H1 (cell line): ENCODE results near the gene LRRC74B. TPM values are rescaled to one million over a fixed set of nuclear protein-coding genes. Genes with fewer than 3 reads are reported as not detected.

ENCODE experiments used
- CTCF ChIA-PET: fragments of 300-600 bp; sonication (Branson Sonifier 250); formaldehyde crosslinking; loops from one replicate; lab custom pipeline; 2021; ENCODE audit not compliant: partially characterized antibody; lab: Charles Lee
- POLR2A ChIA-PET: fragments of 300-600 bp; sonication (Branson Sonifier 250); formaldehyde crosslinking; loops from one replicate; lab custom pipeline; 2021; ENCODE audit warnings: inconsistent platforms; ENCODE audit not compliant: partially characterized antibody; lab: Charles Lee
- DNase-seq, 2 experiments: peaks; one replicate each; pipeline versions ENCODE4 v3.0.0 to v3.0.0-alpha.2; 2010 to 2022; ENCODE audit warnings: low spot score in 2 of 2, low read depth in 1 of 2, mixed read lengths in 1 of 2
- FAIRE-seq: peaks from 2 replicates; lab custom pipeline; 2011; peaks lifted over from hg19 to GRCh38; lab: Jason Lieb, UNC
- H2AFZ ChIP-seq: 2 replicates; pipeline ENCODE4 v1.8.1; 2012; ENCODE audit warnings: low read length, inconsistent platforms
- H2AK5ac ChIP-seq: 2 replicates; pipeline ENCODE4 v1.6.1; 2013; ENCODE audit warnings: low read depth, low read length
- H2BK120ac ChIP-seq: replicated peaks from 2 replicates; pipeline ENCODE3; 2013; ENCODE audit warnings: low read depth, low read length, inconsistent platforms
- H2BK12ac ChIP-seq: 2 replicates; pipeline ENCODE4 v1.6.1; 2013; ENCODE audit warnings: low read depth, low read length
- H2BK15ac ChIP-seq: 2 replicates; pipeline ENCODE4 v1.6.1; 2013; ENCODE audit warnings: low read length
- H2BK20ac ChIP-seq: 2 replicates; pipeline ENCODE4 v1.6.1; 2013; ENCODE audit warnings: low read length
- H2BK5ac ChIP-seq: 2 replicates; pipeline ENCODE4 v1.6.1; 2013; ENCODE audit warnings: low read depth, low read length
- H3K14ac ChIP-seq: 2 replicates; pipeline ENCODE4 v1.6.1; 2013; ENCODE audit warnings: inconsistent platforms; ENCODE audit not compliant: insufficient read length
- H3K18ac ChIP-seq: 2 replicates; pipeline ENCODE4 v1.6.1; 2013; ENCODE audit warnings: low read length; ENCODE audit errors: extremely low read depth
- H3K23ac ChIP-seq: 2 replicates; pipeline ENCODE4 v1.6.1; 2013; ENCODE audit warnings: inconsistent platforms; ENCODE audit not compliant: insufficient read length
- H3K23me2 ChIP-seq: 2 replicates; pipeline ENCODE4 v1.6.1; 2013; ENCODE audit warnings: low read depth, low read length
- H3K27ac ChIP-seq: 2 replicates; pipeline ENCODE4 v1.6.1; 2011; ENCODE audit warnings: low read depth, low read length, inconsistent platforms
- H3K27me3 ChIP-seq, 4 experiments: replicated peaks in 1 of 4; 1 replicate in 1 of 4; 2 replicates in 3 of 4; pipeline versions ENCODE4 v1.6.1 to v1.8.1; 2011 to 2013; ENCODE audit warnings: low read length in 3 of 4, mild to moderate bottlenecking in 3 of 4, inconsistent platforms in 2 of 4, mixed read lengths in 2 of 4, moderate library complexity in 1 of 4; ENCODE audit not compliant: control insufficient read depth in 3 of 4, insufficient read depth in 3 of 4; ENCODE audit errors: extremely low read depth in 1 of 4
- H3K36me3 ChIP-seq, 4 experiments: 2 replicates each; pipeline versions ENCODE4 v1.6.1 to v1.8.1; 2011 to 2013; ENCODE audit warnings: mild to moderate bottlenecking in 4 of 4, low read length in 3 of 4, moderate library complexity in 2 of 4, control low read depth in 1 of 4, inconsistent platforms in 1 of 4; ENCODE audit not compliant: insufficient read depth in 4 of 4, control insufficient read depth in 2 of 4
- H3K4ac ChIP-seq: replicated peaks from 2 replicates; pipeline ENCODE3; 2013; ENCODE audit warnings: low read length, low read depth, mixed read lengths, inconsistent platforms; ENCODE audit not compliant: insufficient read length
- H3K4me1 ChIP-seq, 4 experiments: replicated peaks in 1 of 4; 1 replicate in 1 of 4; 2 replicates in 3 of 4; pipeline versions ENCODE4 v1.6.1 to v1.8.1; 2011 to 2013; ENCODE audit warnings: low read length in 3 of 4, inconsistent platforms in 2 of 4, mixed read lengths in 1 of 4; ENCODE audit not compliant: insufficient read depth in 4 of 4, control insufficient read depth in 3 of 4
- H3K4me2 ChIP-seq, 2 experiments: 2 replicates each; pipeline versions ENCODE4 v1.6.1 to v1.8.1; 2011 to 2013; ENCODE audit warnings: low read depth in 2 of 2, low read length in 2 of 2, control low read depth in 1 of 2, inconsistent platforms in 1 of 2, mild to moderate bottlenecking in 1 of 2; ENCODE audit not compliant: insufficient read depth in 1 of 2
- H3K4me3 ChIP-seq, 4 experiments: fragments of 200-600, 300-600 bp in 1 of 4; sonication (generic), shearing (Covaris generic), sonication (Bioruptor Twin) in 1 of 4; 2 replicates each; pipeline versions ENCODE4 v1.5.1 to v1.8.1; 2011 to 2016; ENCODE audit warnings: low read length in 4 of 4, low read depth in 3 of 4, control low read depth in 2 of 4, inconsistent platforms in 2 of 4, mild to moderate bottlenecking in 2 of 4, mixed read lengths in 1 of 4, moderate library complexity in 1 of 4; ENCODE audit not compliant: insufficient read depth in 2 of 4; ENCODE audit errors: extremely low read depth in 1 of 4
- H3K56ac ChIP-seq: replicated peaks from 2 replicates; pipeline ENCODE3; 2013; ENCODE audit warnings: low read depth, mild to moderate bottlenecking, mixed read lengths, low read length, inconsistent platforms; ENCODE audit not compliant: insufficient read length
- H3K79me1 ChIP-seq: 2 replicates; pipeline ENCODE4 v1.6.1; 2013; ENCODE audit warnings: low read depth, low read length, control low read depth
- H3K79me2 ChIP-seq, 2 experiments: 2 replicates each; pipeline versions ENCODE4 v1.6.1 to v1.8.1; 2012 to 2013; ENCODE audit warnings: low read length in 2 of 2, mild to moderate bottlenecking in 2 of 2, inconsistent platforms in 1 of 2; ENCODE audit not compliant: insufficient read depth in 2 of 2, control insufficient read depth in 1 of 2
- H3K9ac ChIP-seq, 4 experiments: replicated peaks in 1 of 4; 1 replicate in 1 of 4; 2 replicates in 3 of 4; pipeline versions ENCODE4 v1.6.1 to v1.8.1; 2011 to 2013; ENCODE audit warnings: low read depth in 3 of 4, low read length in 3 of 4, control low read depth in 2 of 4, mild to moderate bottlenecking in 2 of 4, moderate library complexity in 2 of 4, inconsistent platforms in 1 of 4; ENCODE audit errors: extremely low read depth in 1 of 4
- H3K9me3 ChIP-seq, 2 experiments: 2 replicates each; pipeline versions ENCODE4 v1.6.1 to v1.8.1; 2012 to 2013; ENCODE audit warnings: mild to moderate bottlenecking in 2 of 2, moderate library complexity in 2 of 2, control low read depth in 1 of 2, inconsistent platforms in 1 of 2, low read depth in 1 of 2, low read length in 1 of 2, mixed read lengths in 1 of 2; ENCODE audit not compliant: insufficient read depth in 2 of 2
- H4K20me1 ChIP-seq, 2 experiments: replicated peaks in 1 of 2; 2 replicates each; pipeline versions ENCODE3 to v1.8.1; 2011 to 2013; ENCODE audit warnings: inconsistent platforms in 2 of 2, low read length in 2 of 2, mild to moderate bottlenecking in 1 of 2; ENCODE audit not compliant: insufficient read depth in 2 of 2, control insufficient read depth in 1 of 2
- H4K5ac ChIP-seq: 2 replicates; pipeline ENCODE4 v1.6.1; 2013; ENCODE audit warnings: low read length, low read depth, mixed read lengths, inconsistent platforms; ENCODE audit not compliant: insufficient read length
- H4K8ac ChIP-seq: 2 replicates; pipeline ENCODE4 v1.8.0; 2013; ENCODE audit warnings: mild to moderate bottlenecking, moderate library complexity, low read length, inconsistent platforms; ENCODE audit not compliant: insufficient read depth; ENCODE audit errors: extremely low read depth
- H4K91ac ChIP-seq: replicated peaks from 2 replicates; pipeline ENCODE3; 2013; ENCODE audit warnings: low read length, mixed read lengths, inconsistent platforms; ENCODE audit not compliant: insufficient read length
- BCL11A ChIP-seq, 2 experiments: IDR thresholded peaks; one replicate each; pipeline ENCODE4 v1.6.1; 2011; ENCODE audit warnings: low read depth in 2 of 2, low read length in 2 of 2, mild to moderate bottlenecking in 2 of 2
- CHD1 ChIP-seq: IDR thresholded peaks from 2 replicates; pipeline ENCODE4 v1.6.1; 2012; ENCODE audit warnings: low read depth, low read length, improper control_type of control experiment
- GABPA ChIP-seq: IDR thresholded peaks from 2 replicates; pipeline ENCODE4 v1.6.1; 2011; ENCODE audit warnings: mild to moderate bottlenecking, low read length, moderate library complexity, borderline replicate concordance; ENCODE audit not compliant: insufficient read depth
- HDAC2 ChIP-seq, 2 experiments: fragments of 300-600 bp in 1 of 2; sonication (generic) in 1 of 2; IDR thresholded peaks; 2 replicates each; pipeline ENCODE4 v1.6.1; 2011 to 2012; ENCODE audit warnings: low read depth in 2 of 2, low read length in 2 of 2, mild to moderate bottlenecking in 2 of 2, moderate library complexity in 2 of 2, borderline replicate concordance in 1 of 2, inconsistent platforms in 1 of 2
- MAFK ChIP-seq: IDR thresholded peaks from 2 replicates; pipeline ENCODE4 v1.6.1; 2012; ENCODE audit warnings: low read depth, mild to moderate bottlenecking, improper control_type of control experiment, low read length
- SRF ChIP-seq: IDR thresholded peaks from 2 replicates; pipeline ENCODE4 v1.6.1; 2011; ENCODE audit warnings: mild to moderate bottlenecking, low read depth, low read length, moderate library complexity
- WGBS, 2 experiments: shearing (Covaris generic) in 1 of 2; methylation state at CpG; one replicate each; pipeline versions ENCODE4 v1.1.6 to v1.1.7; 2013 to 2015; ENCODE audit warnings: low lambda C conversion rate in 2 of 2, mixed read lengths in 2 of 2, inconsistent platforms in 1 of 2, low coverage in 1 of 2, missing lambda C conversion rate in 1 of 2; ENCODE audit not compliant: insufficient replicate concordance in 2 of 2, insufficient coverage in 1 of 2, insufficient read length in 1 of 2; ENCODE audit errors: extremely low coverage in 1 of 2, missing lambda C conversion rate in 1 of 2; 5-methylcytosine and 5-hydroxymethylcytosine counted together
- polyA plus RNA-seq, 7 experiments: library from polyadenylated mRNA; depleted of rRNA in 3 of 7; stranded (reverse) in 5 of 7; unstranded in 2 of 7; fragments of >200 nt in 5 of 7; fragments of 200-250 nt in 2 of 7; gene quantifications; 1 replicate in 5 of 7; 2 replicates in 1 of 7; 4 replicates in 1 of 7; pipeline versions ENCODE4 v1.2.1 to v1.2.3, GENCODE V29; 2011 to 2013; ENCODE audit warnings: missing spikeins in 2 of 7, mixed read lengths in 2 of 7
- total RNA-seq: library from RNA; stranded (reverse); fragmentation: NEBNext Ultra II Directional; extraction: Animal tissue kit (Norgen Biotek cat#: 25700); gene quantifications from 2 replicates; pipeline ENCODE4 v1.2.1, GENCODE V29; 2021

The LRRC74B gene
- total and polyA plus RNA-seq, 2 of the 8 experiments (the other 6 are each of a cell fraction or from before 2014, with no cell fraction given), result not detected

DNA sequence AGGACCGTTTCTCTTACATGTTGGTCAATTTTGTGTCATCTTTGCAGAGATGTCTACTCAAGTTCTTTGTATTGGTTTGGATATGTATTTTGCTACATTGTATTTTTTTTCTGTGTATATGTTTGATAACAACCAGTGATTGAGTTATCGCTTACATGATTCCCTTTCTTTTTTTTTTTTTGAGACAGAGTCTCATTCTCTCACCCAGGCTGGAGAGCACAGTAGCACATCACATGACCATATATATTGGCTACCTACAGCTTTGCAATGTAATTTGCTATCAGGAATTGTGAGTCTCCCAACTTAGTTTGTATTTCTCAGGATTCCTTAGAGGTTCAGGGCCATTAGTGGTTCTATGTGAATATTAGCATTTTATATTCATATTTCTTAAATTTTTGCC lies 59.5 kb downstream of the LRRC74B start:
- Histone ChIP-seq H3K79me2 (no peaks in the 10 kb centered on the region), H3K27ac (no peak overlapping the region), H3K14ac (no peak overlapping the region), H3K4ac (no peak overlapping the region), H3K79me1 (no peaks in the 10 kb centered on the region), H3K18ac (no peak overlapping the region), H3K4me3 (no peak overlapping the region), H3K56ac (no peak overlapping the region), H3K4me1 (peaks cover 0 to 6% (median 2%) of the 10 kb centered on the region in 4 experiments; a peak in 2 of 7 replicates), H2BK120ac (no peak overlapping the region), H3K23me2 (no peaks in the 10 kb centered on the region), H2BK12ac (no peak overlapping the region), H3K23ac (no peak overlapping the region), H3K27me3 (peaks cover 0 to 6% (median 0%) of the 10 kb centered on the region in 4 experiments; a peak in 1 of 7 replicates)
- no peak for FAIRE-seq
- CTCF ChIA-PET, result interaction anchor here (0.7 kb wide), 1 partner anchor 84 kb away, joined by 3 read pairs; no protein-coding TSS in a partner anchor
- TF ChIP-seq SRF, result no peak
- no peak for TF ChIP-seq GABPA
- TF ChIP-seq BCL11A (IDR thresholded peaks at IDR 0.05; ENCODE audit: low read depth in 2 of 2, low read length in 2 of 2), result no peak
- no peak for TF ChIP-seq HDAC2 (IDR thresholded peaks at IDR 0.05; ENCODE audit: borderline replicate concordance in 1 of 2, low read depth in 2 of 2, low read length in 2 of 2)
- TF ChIP-seq MAFK, result no peak
- TF ChIP-seq CHD1, result no peak
- TF ChIP-seq, all 59 proteins: peak for 0
- WGBS, 2 experiments, result 80% methylated on average over 2 of the region's 2 CpGs; no CpG with 5 or more reads in 1 of the 2 experiments
- Histone ChIP-seq H2BK5ac (no peak overlapping the region), H2BK20ac (no peak overlapping the region), H3K9ac (no peak overlapping the region), H2AFZ (no peak overlapping the region), H3K4me2 (no peak overlapping the region), H3K36me3 (no peaks in the 10 kb centered on the region), H3K9me3 (no peaks in the 10 kb centered on the region), H2BK15ac (no peak overlapping the region), H4K20me1 (no peaks in the 10 kb centered on the region), H4K91ac (no peak overlapping the region), H2AK5ac (no peak overlapping the region), H4K8ac (no peak overlapping the region), H4K5ac (no peak overlapping the region)
- POLR2A ChIA-PET, result no interaction called here
- no peak for DNase-seq
